GM12878 (cell line): ENCODE data around the gene ESM1. TPM values are rescaled to one million over a fixed set of nuclear protein-coding genes. Genes with fewer than 3 reads are reported as not detected.

ENCODE experiments used
- ATAC-seq: fragments of 200-7000 bp; cut with Tn5 transposase; 3 replicates; pipeline ENCODE4 v1.9.1; 2020; ENCODE audit warnings: mild to moderate bottlenecking, moderate library complexity
- BruUV-seq: library from RNA; stranded (reverse); fragments of 400-500 nt; replicated peaks from 2 replicates; lab custom pipeline; 2021; lab: Mats Ljungman, UMichigan
- CTCF ChIA-PET: fragments of 300-600 bp; sonication (Branson Sonifier 250); formaldehyde crosslinking; extraction: SDS; loops from one replicate; lab custom pipeline; 2021; ENCODE audit warnings: inconsistent platforms; lab: Yijun Ruan, JAX
- POLR2A ChIA-PET: fragments of 350-600 bp; formaldehyde crosslinking; extraction: SDS; loops from one replicate; lab custom pipeline; 2021; ENCODE audit warnings: inconsistent platforms; lab: Charles Lee
- RAD21 ChIA-PET: fragments of 300-600 bp; sonication (Branson Sonifier 250); formaldehyde crosslinking; loops from one replicate; lab custom pipeline; 2023; ENCODE audit warnings: antibody characterized with exemption; ENCODE audit not compliant: unreplicated experiment; lab: Charles Lee
- SMC1A ChIA-PET: fragments of 300-600 bp; sonication (Branson Sonifier 250); formaldehyde crosslinking; loops from one replicate; lab custom pipeline; 2023; ENCODE audit not compliant: unreplicated experiment, uncharacterized antibody; lab: Charles Lee
- DNase-seq: peaks from one replicate; pipeline ENCODE4 v3.0.0-alpha.2; 2011; ENCODE audit warnings: low read depth, low spot score
- FAIRE-seq: peaks from 3 replicates; lab custom pipeline; 2011; peaks lifted over from hg19 to GRCh38; lab: Jason Lieb, UNC
- H2AFZ ChIP-seq: 2 replicates; pipeline ENCODE4 v1.6.0; 2011; ENCODE audit warnings: low read depth, low read length, control low read depth; ENCODE audit not compliant: control insufficient read depth
- H3K27ac ChIP-seq: 2 replicates; pipeline ENCODE4 v1.5.1; 2011; ENCODE audit warnings: control low read depth; ENCODE audit not compliant: control insufficient read depth, insufficient read depth
- H3K27me3 ChIP-seq, 2 experiments: replicated peaks in 1 of 2; 2 replicates each; pipeline versions ENCODE4 v1.6.0 to v1.6.1; 2011; ENCODE audit warnings: low read length in 1 of 2; ENCODE audit not compliant: control insufficient read depth in 2 of 2, insufficient read depth in 2 of 2
- H3K36me3 ChIP-seq, 2 experiments: 2 replicates each; pipeline ENCODE4 v1.5.1; 2011; ENCODE audit warnings: low read length in 1 of 2; ENCODE audit not compliant: control insufficient read depth in 2 of 2, insufficient read depth in 2 of 2
- H3K4me1 ChIP-seq: 2 replicates; pipeline ENCODE4 v1.6.1; 2011; ENCODE audit warnings: mild to moderate bottlenecking, low read length, moderate library complexity, mixed read lengths; ENCODE audit not compliant: control insufficient read depth, insufficient read depth
- H3K4me2 ChIP-seq: 2 replicates; pipeline ENCODE4 v1.6.0; 2011; ENCODE audit warnings: control low read depth; ENCODE audit not compliant: control insufficient read depth, insufficient read depth
- H3K4me3 ChIP-seq: fragments of 200-600 bp; sonication (generic); 2 replicates; pipeline ENCODE4 v1.5.1; 2016
- H3K79me2 ChIP-seq: 2 replicates; pipeline ENCODE4 v1.6.0; 2011; ENCODE audit warnings: low read length; ENCODE audit not compliant: control insufficient read depth, insufficient read depth
- H3K9ac ChIP-seq: 2 replicates; pipeline ENCODE4 v1.8.0; 2011; ENCODE audit warnings: low read length, control low read depth, mixed read lengths; ENCODE audit not compliant: control insufficient read depth, insufficient read depth
- H3K9me3 ChIP-seq: replicated peaks from 3 replicates; pipeline ENCODE4 v1.5.1; 2011; ENCODE audit warnings: mild to moderate bottlenecking, low read length; ENCODE audit not compliant: control insufficient read depth, insufficient read depth
- H4K20me1 ChIP-seq: 2 replicates; pipeline ENCODE4 v1.6.0; 2011; ENCODE audit not compliant: control insufficient read depth, insufficient read depth
- ATF2 ChIP-seq: IDR thresholded peaks from 2 replicates; pipeline ENCODE4 v1.6.1; 2012; ENCODE audit warnings: low read length, inconsistent platforms
- DPF2 ChIP-seq: fragments of 450-650 bp; IDR thresholded peaks from 2 replicates; pipeline ENCODE4 v1.6.1; 2017; ENCODE audit warnings: mild to moderate bottlenecking
- FOXK2 ChIP-seq: fragments of 450-650 bp; IDR thresholded peaks from 2 replicates; pipeline ENCODE4 v1.6.1; 2017; ENCODE audit warnings: mild to moderate bottlenecking, moderate library complexity
- KAT2A ChIP-seq: conservative IDR thresholded peaks from 2 replicates; pipeline ENCODE4 v1.6.1; 2011; ENCODE audit warnings: low read depth, low read length; ENCODE audit not compliant: control insufficient read depth
- LARP7 ChIP-seq: fragments of 450-650 bp; IDR thresholded peaks from 2 replicates; pipeline ENCODE4 v1.6.1; 2017; ENCODE audit warnings: mild to moderate bottlenecking
- MLLT1 ChIP-seq: fragments of 450-650 bp; IDR thresholded peaks from 2 replicates; pipeline ENCODE4 v1.6.1; 2016; ENCODE audit warnings: mild to moderate bottlenecking
- NFXL1 ChIP-seq: fragments of 450-650 bp; IDR thresholded peaks from 2 replicates; pipeline ENCODE4 v1.6.1; 2017; ENCODE audit warnings: antibody characterized with exemption, mild to moderate bottlenecking, borderline replicate concordance
- PBX3 ChIP-seq: IDR thresholded peaks from 2 replicates; pipeline ENCODE4 v1.6.1; 2011; ENCODE audit warnings: mild to moderate bottlenecking, low read depth, low read length, moderate library complexity; ENCODE audit not compliant: insufficient replicate concordance
- RAD51 ChIP-seq: fragments of 450-650 bp; IDR thresholded peaks from 2 replicates; pipeline ENCODE4 v1.6.1; 2016; ENCODE audit warnings: moderate library complexity, mild to moderate bottlenecking, inconsistent platforms
- RFX5 ChIP-seq: IDR thresholded peaks from 2 replicates; pipeline ENCODE4 v1.6.1; 2011; ENCODE audit warnings: low read depth, low read length, improper control_type of control experiment
- SKIL ChIP-seq: fragments of 450-650 bp; IDR thresholded peaks from 2 replicates; pipeline ENCODE4 v1.6.1; 2017; ENCODE audit warnings: mild to moderate bottlenecking, low read depth, inconsistent platforms; ENCODE audit not compliant: poor library complexity, severe bottlenecking
- SUPT20H ChIP-seq: IDR thresholded peaks from 2 replicates; pipeline ENCODE4 v1.6.1; 2011; ENCODE audit warnings: low read depth, mild to moderate bottlenecking, low read length, moderate library complexity, borderline replicate concordance; ENCODE audit not compliant: control insufficient read depth
- TARDBP ChIP-seq: IDR thresholded peaks from 2 replicates; pipeline ENCODE4 v1.6.1; 2016; ENCODE audit warnings: borderline replicate concordance
- WRNIP1 ChIP-seq: IDR thresholded peaks from 2 replicates; pipeline ENCODE4 v1.6.1; 2011; ENCODE audit warnings: low read depth, low read length, improper control_type of control experiment, borderline replicate concordance
- YBX1 ChIP-seq: fragments of 450-650 bp; IDR thresholded peaks from 2 replicates; pipeline ENCODE4 v1.6.1; 2016; ENCODE audit warnings: antibody characterized with exemption
- ZNF384 ChIP-seq: IDR thresholded peaks from 2 replicates; pipeline ENCODE4 v1.6.1; 2012; ENCODE audit warnings: low read depth, mild to moderate bottlenecking, low read length, improper control_type of control experiment, borderline replicate concordance
- ZZZ3 ChIP-seq: IDR thresholded peaks from 2 replicates; pipeline ENCODE4 v1.6.1; 2011; ENCODE audit warnings: low read depth; ENCODE audit not compliant: control insufficient read depth, insufficient read length
- WGBS: methylation state at CpG from one replicate; pipeline ENCODE4 v1.1.6; 2016; ENCODE audit warnings: low lambda C conversion rate; ENCODE audit not compliant: insufficient replicate concordance, insufficient coverage; ENCODE audit errors: missing lambda C conversion rate; 5-methylcytosine and 5-hydroxymethylcytosine counted together
- in situ Hi-C: fragments of 300-500 bp; cut with MboI; formaldehyde crosslinking; loops from 9 replicates; pipeline ENCODE4 v1.14.3; 2018; ENCODE audit warnings: mixed read lengths
- intact Hi-C: fragments of 100-400 bp; cut with micrococcal nuclease; formaldehyde crosslinking; loops from one replicate; pipeline ENCODE4 v1.14.2; 2022; ENCODE audit not compliant: unreplicated experiment
- polyA plus RNA-seq, 11 experiments: library from polyadenylated mRNA; depleted of rRNA in 4 of 11; unstranded in 6 of 11; stranded (reverse) in 5 of 11; fragments of >200 nt; fragmentation: Nextera tagmentation in 4 of 11; fragmentation: Illumina TruSeq in 1 of 11; extraction: Ambion mirVana in 4 of 11; extraction: Trizol in 1 of 11; gene quantifications; 1 replicate in 1 of 11; 2 replicates in 10 of 11; pipeline versions ENCODE4 v1.2.1 to v1.2.3, GENCODE V29; 2011 to 2016; ENCODE audit warnings: inconsistent platforms in 2 of 11, missing spikeins in 2 of 11, low read depth in 1 of 11
- total RNA-seq, 4 experiments: library from RNA; depleted of rRNA in 3 of 4; stranded (reverse); fragments of >200 nt in 3 of 4; fragmentation: Illumina TruSeq in 1 of 4; extraction: Trizol in 1 of 4; gene quantifications; 2 replicates each; pipeline versions ENCODE4 v1.2.1 to v1.2.3, GENCODE V29; 2013 to 2021

Gene ESM1
- total and polyA plus RNA-seq, 10 of the 15 experiments (the other 5 are each of a cell fraction or from before 2014, with no cell fraction given), result not detected

- intact Hi-C loops, result no loop called here
- CTCF ChIA-PET, result interaction anchor here (1.5 kb wide), 1 partner anchor 26 kb away, joined by 3 read pairs; no protein-coding TSS in a partner anchor
- no peak overlapping the region for H3K9ac ChIP-seq
- RAD21 ChIA-PET, result no interaction called here
- H3K4me3 ChIP-seq, result no peak overlapping the region
- in situ Hi-C loops, result no loop called here
- no peak overlapping the region for H3K4me2 ChIP-seq
- no peaks in the 10 kb centered on the region for H3K36me3 ChIP-seq
- peaks cover 0 to 2% of the 10 kb centered on the region in 2 experiments; a peak in 1 of 4 replicates for H3K27me3 ChIP-seq
- FAIRE-seq, result no peak
- H3K79me2 ChIP-seq, result no peaks in the 10 kb centered on the region
- no peaks in the 10 kb centered on the region for H3K9me3 ChIP-seq
- POLR2A ChIA-PET, result no interaction called here
- BruUV-seq, result no TSS peak
- no peak overlapping the region for H3K27ac ChIP-seq
- no peak for DNase-seq
- SMC1A ChIA-PET, result no interaction called here
- no peak overlapping the region for H2AFZ ChIP-seq
- ATAC-seq, result no peak
- no peaks in the 10 kb centered on the region for H3K4me1 ChIP-seq
- 38% methylated on average over 4 of the region's 4 CpGs for WGBS
- no peaks in the 10 kb centered on the region for H4K20me1 ChIP-seq
- TF ChIP-seq NFXL1 (no peak), DPF2 (no peak), KAT2A (no peak), WRNIP1 (no peak), LARP7 (no peak), SUPT20H (no peak), RAD51 (no peak), MLLT1 (no peak), ATF2 (no peak), TARDBP (no peak), SKIL (no peak), ZZZ3 (no peak), FOXK2 (no peak), PBX3 (no peak), ZNF384 (no peak), YBX1 (no peak), RFX5 (no peak)
Measured at GRCh38 chr5:54969242-54969641, 16.2 kb downstream of the ESM1 start.
